Measurements from ENCODE around the gene CD40.

Gene CD40

DNA sequence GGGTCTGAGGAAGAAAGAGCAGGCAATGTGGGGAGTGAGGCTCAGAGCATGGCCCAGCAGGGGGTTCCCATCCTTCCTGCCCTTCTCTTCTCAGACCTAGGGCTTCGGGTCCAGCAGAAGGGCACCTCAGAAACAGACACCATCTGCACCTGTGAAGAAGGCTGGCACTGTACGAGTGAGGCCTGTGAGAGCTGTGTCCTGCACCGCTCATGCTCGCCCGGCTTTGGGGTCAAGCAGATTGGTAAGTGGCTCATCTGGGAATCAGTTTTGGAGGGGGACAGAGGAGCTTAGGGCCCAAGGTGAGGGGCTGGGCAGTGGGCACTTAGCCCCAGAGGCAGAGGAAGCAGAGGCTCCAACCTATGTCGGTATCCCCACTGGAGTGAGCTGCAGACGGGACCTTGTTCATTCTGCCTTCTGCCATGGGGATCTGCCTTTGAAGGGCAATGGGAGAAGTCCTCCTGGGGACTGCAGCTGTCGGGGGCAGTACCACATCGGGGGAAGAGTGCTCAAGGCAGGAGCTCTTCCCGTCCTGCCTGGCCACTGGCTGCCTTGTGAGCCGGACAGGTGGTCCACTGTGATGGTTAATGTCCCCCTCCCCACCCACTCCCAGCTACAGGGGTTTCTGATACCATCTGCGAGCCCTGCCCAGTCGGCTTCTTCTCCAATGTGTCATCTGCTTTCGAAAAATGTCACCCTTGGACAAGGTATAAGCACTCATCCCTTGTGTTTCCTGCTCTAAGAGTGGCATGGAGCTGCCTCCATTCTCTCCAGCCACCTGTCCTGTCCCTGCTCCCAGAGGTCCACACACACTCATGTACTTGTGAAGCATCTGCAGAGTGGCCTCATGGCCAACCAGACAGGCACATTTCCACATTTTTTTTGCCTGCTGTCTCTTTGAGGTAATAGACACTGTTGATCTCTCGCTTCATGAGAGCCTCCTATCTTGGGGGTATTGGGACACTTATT is 4.7 kb downstream of the CD40 start:
- DNase-seq (ENCODE audit: low read depth in 2 of 2) = no peak

DNA sequence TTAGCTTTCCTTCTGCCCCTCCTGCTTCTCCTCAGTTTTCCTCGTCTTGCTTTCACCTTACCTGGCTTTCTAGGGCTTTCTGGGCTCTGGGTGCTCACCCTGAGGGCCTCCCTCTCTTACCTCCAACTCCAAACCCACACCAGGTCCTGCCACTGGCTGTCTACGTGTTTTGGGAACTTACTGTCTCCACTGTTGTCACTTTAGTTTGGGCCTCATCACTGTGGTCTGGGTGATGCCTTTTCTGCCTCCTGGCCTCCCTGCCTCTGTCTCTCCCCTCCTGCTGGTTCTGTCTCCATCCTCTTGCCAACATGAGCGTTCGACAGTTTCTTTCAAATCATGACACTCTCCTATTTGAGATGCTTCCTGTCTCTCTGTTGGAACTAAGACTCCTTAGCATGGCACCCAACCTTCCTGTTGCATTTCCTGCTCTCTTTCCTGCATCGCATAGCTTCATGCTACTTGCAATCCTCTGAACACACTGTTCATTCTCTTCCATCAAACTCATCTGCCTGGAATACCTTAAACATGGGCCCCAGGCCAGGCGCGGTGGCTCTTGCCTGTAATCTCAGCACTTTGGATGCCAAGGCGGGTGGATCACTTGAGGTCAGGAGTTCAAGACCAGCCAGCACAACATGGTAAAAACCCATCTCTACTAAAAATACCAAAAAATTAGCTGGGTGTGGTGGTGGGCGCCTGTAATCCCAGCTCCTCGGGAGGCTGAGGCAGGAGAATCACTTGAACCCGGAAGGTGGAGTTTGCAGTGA is 5.5 kb downstream of the CD40 start:
- DNase-seq (ENCODE audit: low read depth in 2 of 2) = no peak

DNA sequence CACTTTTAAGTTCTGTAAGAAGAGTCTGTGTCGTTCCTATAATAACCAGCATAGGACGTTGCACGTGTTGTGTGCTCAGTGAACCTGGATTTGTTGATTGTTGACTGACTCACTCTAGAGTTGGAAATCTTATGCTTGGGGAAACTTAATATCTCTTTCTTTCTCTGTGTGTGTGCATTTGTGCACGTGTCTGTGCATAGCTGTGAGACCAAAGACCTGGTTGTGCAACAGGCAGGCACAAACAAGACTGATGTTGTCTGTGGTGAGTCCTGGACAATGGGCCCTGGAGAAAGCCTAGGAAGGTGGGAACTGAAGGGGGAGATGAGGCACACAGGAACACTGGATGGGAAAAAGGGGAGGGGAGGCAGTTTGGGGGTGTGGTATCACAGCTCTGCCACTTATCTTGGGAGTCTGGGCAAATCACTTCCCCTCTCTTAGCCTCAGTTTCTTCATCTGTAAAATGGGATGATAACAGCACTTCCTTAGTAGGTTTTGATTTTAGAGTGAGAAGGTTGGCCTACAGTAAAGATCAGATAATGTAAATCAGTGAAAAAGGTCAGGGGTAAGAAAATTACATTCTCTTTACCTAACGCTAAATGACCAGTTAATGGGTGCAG is 8.4 kb downstream of the CD40 start:
- no peak for DNase-seq (ENCODE audit: low read depth in 2 of 2)

DNA sequence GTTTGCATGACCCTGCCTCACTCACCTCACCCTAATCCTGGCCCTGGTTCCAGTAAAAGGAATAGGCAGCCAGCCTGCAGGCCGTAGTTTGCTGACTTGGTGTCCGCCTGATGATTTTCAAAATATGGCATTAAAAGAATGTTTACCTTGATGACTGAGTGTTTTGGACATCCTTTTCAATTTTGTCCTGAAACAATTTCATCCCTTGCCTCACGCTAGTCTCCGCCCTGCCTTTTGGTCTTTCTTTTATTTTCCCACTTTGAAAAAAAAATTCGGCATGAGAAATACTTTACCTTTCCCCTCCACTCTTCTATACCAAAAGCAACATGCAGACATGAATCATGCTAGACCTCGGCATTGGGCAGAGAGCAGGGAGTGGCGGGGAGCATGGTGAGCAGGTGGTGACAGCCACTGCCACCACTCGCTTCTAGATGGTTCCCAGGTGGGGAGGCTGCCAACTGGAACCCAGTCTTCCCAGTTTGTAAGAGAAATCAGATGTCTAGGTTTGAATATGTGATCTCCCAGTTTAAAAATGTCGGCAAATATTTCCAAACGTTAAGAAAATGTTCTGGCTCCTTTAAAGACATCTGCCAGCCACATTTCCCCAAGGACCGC is 9.4 kb downstream of the CD40 start:
- no peak for DNase-seq (ENCODE audit: low read depth in 2 of 2)

DNA sequence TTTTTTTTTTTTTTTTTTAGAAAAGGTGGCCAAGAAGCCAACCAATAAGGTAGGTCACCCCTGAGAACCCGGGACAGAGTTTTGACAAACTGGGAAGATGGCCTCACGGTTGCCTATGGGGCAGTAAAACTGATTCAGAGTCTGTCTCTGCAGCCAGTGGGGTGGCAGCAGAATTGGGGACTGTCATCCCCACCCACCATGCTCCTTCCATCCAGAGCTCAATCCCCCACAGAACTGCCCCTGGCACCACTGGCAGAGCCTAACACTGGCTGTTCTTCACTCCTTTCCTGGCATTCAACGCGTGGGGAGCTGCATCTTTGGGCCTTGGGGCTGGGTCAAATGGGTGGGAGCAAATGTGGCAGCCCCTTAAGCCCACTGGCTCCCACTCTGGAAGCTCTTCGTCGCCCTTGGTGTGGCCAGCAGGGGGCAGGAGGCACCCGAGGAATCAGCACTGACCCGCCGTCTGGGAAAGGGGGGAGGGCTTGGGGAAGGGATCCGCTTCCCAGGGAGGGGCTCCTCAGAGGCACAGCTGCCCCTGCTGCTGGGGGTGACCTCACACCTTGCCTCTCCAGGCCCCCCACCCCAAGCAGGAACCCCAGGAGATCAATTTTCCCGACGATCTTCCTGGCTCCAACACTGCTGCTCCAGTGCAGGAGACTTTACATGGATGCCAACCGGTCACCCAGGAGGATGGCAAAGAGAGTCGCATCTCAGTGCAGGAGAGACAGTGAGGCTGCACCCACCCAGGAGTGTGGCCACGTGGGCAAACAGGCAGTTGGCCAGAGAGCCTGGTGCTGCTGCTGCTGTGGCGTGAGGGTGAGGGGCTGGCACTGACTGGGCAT is 10.4 kb downstream of the CD40 start:
- no peak for DNase-seq (ENCODE audit: low read depth in 2 of 2)

DNA sequence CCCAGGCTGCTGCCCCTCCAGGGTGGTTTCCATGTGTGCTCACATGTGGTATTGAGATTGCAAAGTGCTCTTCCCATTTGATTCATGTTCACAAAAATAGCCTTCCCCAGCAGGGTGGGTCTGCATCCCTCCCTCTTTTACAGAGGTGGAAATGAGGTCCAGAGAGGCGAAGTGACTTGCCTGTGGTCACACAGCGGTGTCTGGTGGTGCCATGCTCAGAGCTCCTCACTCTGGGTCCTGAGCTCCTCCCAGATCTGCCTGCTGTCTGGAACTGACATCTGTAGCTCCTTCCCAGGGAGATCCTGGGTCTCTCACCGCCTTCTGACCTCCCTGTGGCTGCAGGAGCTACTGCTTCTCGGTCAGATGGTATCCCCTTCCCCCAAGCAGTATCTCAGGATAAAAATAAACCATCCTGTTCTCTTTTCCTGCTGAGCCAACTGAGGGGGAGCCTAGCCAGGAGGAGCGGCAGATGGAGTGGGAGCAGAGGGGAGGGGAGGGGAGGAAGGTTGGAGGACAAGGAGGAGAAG is 11.9 kb downstream of the CD40 start:
- DNase-seq (ENCODE audit: low read depth in 2 of 2) = no peak

DNA sequence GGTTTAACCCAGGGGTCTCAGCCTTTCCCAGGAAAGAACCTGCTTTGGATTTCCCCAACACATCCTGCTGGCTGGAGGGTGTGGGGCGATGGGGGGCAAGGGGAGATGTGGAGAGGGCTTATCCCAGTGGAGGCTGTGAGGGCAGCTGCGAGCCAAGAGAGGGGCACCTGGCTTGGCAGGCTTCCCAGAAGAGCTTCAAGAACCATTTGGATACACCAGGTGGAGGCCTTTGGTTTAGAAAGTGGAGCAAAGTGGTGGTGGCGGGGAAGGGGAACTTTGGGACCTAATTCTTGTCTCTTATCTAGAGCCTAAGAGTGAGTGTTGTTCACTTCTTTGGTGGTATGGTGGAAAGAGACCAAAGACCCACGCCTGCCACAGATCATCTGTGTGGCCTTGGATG is 12.4 kb downstream of the CD40 start:
- DNase-seq (ENCODE audit: low read depth in 2 of 2) = no peak

DNA sequence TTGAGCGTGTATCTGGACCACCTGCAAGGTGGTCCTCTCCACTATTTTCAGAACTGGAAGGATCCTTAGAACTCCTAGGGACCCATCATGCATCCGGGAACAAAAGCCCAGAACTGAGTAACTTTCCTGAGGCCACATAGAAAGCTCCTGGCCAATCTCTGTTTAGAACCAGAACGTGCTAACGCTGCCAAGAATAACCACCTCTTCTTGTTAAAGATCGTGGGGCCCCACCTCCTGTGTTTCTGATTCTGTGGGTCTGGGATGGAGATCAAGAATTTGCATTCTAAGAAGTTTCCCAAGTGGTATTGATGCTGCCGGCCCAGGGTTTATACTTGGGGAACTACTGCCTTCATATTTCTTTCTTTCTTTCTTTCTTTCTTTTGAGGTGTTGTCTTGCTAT is 13.3 kb downstream of the CD40 start:
- DNase-seq (ENCODE audit: low read depth in 2 of 2) = no peak

DNA sequence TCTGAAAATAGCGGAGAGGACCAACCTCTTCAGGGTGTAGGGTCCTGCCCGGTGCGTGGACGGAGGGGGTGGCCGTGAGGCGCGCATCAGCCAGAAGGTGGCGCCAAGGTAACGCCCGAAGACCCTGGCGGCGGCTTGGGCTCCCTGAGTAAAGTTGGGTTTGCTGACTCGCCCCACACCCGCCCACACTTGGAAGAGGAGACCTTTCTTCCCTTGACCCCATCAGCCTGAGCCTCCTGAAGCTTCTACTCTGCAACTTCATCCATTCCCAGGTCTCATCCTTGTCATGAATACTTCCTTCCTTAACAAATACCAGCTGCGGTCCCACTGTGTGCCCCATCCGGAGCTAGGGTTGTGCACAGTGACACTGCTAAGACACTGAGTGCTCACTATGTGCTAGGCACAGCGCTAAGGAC is 14.6 kb downstream of the CD40 start:
- DNase-seq (ENCODE audit: low read depth in 2 of 2) = peak; percentile 50 to 51

DNA sequence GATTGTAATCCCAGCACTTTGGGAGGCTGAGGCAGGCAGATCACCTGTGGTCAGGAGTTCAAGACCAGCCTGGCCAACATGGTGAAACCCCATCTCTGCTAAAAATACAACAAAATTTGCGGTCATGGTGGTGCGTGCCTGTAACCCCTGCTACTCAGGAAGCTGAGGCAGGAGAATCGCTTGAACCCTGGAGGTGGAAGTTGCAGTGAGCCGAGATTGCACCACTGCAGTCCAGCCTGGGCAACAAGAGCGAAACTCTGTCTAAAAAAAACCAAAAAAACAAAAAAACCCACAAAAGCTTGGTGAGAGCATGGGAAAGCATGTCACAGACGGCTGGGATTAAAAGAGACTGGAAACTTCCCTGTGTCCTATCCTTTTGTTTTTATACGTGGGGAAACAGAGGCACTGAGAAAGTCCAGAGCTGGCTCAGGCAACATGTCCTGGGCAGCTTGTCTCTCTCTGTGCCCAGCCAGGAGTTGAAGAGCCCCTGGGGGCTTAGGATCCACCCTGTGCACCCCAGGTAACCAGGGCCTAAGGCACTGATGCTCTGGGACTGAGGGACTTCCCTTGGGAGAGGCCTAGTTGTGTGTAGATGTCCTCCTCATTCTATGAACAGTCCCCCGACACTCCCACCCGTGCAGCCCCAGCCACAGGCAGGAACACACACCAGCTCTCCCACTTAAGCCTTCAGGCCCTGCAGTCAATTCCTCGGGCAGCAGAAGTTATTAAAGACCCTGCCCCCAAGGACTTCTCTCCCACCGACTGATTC is 16.0 kb downstream of the CD40 start:
- DNase-seq (ENCODE audit: low read depth in 2 of 2) = no peak

DNA sequence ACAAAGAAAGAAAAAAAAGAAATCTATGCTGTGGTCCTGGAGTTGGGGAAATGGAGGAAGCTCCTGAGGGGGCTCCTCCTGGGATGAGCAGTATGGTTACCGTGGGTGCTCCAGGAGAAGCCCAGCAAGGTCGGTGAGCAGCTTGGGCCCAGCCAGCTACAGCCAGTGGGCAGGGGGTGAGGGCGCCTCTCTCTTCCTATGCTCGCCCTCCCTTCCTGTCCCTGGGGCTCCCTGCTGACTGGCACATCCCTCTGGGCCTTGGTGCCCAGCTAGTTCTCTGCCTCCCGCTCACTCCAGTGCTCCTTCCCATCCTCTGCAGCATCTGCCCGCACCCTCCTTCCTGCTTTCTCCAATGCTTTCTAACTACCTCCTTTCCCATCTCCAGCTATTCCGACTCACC is 16.6 kb downstream of the CD40 start:
- no peak for DNase-seq (ENCODE audit: low read depth in 2 of 2)

DNA sequence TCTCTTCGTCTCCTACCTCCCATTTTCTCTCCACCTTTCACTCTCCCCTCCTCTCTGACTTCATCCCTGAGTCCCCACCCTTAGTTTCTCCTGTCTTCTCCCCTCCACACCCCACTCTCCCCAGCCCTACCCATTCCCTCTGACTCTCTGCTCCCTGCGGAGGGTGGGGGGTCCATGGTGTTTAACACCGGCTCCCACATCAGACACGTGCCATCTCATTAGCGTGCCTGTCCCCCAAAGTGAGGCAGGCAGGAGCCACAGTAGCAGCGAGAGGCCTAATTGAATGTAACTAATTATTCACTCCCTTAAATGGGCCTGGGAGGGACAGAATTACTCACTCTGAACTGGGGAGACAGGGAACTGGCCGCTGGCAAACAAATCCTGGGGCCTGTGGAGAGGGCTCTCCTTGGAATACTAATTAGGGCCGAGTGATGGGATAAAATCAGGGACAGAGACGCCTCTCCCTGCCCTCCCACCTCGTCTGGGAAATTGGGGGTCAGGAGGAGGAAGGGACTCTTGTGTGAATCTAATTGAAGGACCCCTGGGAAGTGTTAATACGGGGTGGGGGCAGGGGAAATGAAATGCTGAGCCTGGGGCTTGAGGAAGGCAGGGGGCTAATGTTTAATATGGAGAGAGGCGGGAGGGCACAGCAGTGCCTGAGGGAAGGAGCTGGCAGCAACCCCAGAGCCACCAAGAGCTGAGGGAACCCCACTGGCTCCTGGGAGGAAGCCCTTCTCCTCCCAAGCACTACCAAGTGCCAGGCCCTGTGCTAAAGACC is 17.9 kb downstream of the CD40 start:
- DNase-seq (ENCODE audit: low read depth in 2 of 2) = no peak

DNA sequence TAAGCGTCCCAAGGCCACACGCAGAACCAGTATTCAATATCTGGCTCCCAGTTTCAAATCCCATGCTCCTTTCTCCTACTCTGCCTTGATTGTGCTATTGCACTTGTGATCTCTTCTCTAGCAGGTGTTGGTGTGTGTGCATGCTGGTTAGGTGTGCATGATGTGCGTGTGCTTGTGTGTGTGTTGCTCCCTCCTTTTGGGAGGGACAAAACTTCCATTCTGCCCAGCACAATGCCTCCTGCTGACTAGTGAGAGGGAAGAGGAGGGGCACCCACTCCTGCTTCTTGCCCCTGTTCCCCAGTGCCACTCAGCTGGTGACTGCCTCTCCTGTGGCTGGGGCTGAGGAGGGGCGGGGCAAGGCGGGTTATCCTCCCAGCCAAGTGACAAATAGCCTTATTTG is 19.7 kb downstream of the CD40 start:
- no peak for DNase-seq (ENCODE audit: low read depth in 2 of 2)

DNA sequence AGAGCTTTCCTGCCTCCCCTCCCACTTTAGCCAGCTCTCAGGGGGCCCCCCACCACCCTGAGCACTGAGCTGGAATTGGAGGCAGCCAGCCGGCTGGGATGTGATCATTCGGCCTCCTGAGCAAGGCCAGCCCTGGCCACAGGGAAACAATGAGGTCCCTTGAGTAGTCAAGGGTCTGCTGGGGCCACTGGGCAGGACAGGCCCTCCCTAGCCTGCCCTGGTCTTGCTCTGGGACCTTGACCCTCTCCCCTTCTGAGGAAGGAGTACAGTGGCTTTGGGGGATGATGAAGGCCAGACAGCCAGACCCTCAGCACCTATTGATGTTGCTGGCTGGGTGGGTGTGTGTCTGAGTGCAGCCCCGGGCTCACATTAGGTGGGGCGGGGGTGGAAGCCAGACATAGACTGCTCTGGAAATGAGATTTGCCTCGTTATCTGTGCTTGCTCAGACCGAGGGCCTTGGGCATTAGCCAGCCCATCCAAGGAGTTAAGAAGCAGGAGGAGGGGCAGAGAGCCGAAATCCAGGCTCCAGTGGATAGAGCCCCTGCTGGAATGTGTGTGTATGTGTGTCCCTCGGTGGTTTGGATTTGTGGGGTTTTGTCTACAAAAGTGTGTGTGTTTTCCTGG is 21.3 kb downstream of the CD40 start:
- DNase-seq (ENCODE audit: low read depth in 2 of 2) = no peak

DNA sequence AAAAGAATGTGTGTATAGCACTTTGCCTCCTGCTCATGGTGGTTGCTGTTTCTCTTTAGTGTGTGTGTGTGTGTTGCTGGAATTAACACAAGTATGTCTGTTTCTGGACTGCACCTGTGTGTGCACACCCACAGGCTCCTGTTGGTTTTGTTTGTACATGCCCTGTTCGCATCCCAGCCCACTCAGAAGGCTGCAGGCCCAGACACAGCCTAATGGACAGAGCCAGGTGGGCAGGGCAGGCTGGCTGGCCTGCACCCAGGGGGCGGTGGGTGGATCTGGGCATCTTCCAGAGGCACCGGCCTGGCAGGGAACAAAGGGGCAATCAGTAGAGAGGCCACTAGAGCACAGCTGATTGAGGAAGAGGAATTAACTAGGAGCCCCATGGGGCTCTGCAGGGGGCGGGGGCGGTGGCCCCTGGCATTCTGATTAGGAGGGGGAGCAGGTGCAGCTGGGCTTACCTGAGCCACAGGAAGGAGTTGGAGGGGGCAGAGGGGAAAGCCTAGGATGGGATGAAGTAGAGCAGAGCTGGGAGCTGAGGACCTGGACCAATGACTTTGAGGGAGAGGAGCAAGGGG is 21.9 kb downstream of the CD40 start:
- no peak for DNase-seq (ENCODE audit: low read depth in 2 of 2)

DNA sequence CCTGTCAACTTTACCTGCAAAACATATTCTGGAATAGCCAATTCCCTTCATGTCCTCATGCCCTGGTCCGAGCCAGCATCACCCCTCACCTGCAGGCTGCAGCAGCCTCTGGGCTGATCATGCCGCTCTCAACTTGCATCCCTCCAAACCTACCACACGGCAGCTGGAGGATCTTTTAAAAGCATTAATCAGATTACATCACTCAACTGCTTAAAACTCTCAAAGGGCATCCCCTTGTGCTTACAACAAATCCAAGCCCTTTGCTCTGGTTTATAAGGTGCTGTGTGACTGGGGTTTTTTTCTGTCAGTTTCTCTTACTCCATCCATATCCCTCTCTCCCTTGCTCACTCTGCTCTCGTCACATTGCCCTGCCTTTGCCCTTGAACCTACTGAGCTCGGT is 24.0 kb downstream of the CD40 start:
- DNase-seq (ENCODE audit: low read depth in 2 of 2) = no peak

DNA sequence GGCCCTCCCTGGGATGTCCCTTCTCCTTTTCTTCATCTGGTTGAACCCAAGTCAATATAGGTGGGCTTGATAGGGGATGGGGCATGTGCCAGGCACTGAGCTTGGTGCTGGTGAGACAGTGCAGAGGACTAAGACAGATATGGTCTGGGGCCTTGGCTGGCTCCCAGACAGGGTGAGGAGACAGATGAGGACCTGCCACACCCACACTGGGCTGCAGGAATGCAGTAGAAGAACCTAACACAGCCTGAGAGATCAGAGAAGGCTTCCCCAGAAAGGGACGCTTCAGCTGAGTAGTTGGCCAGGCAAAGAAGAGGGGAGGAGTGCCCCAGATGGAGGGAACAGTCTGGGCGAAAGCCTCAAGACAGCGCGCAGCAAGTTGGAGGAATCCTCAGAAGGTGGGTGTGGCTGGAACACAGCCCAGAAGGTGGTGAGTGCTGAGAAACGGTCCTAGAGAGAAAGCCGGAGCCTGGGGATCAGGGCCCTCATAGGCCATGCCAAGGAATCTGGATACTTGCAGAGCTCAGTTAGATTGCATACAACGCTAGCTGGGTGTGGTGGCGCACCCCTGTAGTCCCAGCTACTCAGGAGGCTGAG is 26.4 kb downstream of the CD40 start:
- DNase-seq (ENCODE audit: low read depth in 2 of 2) = no peak

DNA sequence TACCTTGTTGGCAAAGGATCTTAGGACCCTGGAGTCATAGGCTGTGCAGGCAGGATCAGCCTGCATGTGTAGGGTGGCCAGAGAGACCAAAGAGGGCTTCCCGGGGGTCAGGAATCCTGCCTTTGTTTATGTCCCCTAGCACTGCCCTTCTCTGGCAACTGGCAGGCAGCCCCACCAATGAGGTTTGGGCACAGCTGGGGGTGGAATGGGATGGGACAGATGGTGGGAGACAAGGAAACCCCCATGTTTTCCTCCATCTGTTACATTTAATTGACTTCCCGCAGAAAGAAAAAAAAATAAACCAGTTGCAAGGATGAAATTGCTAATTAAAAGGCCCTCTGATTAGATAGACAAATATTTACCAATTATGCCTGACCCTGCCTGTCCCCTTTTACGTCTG is 27.6 kb downstream of the CD40 start:
- no peak for DNase-seq (ENCODE audit: low read depth in 2 of 2)

All from activated CD4-positive, alpha-beta T cell treated with anti-CD3 and anti-CD28 coated beads for 24 hours (primary cell).